Upper lobe of left lung (tissue), 6 donors: ENCODE measurements around the gene RGS14. TPM values are rescaled to one million over a fixed set of nuclear protein-coding genes. Genes with fewer than 3 reads are reported as not detected.
"Not testable (repeated sequence)": the region's sequence is repeated elsewhere in the genome, so short reads cannot be mapped to it uniquely, and the experiment has no call there.

Source experiments
- ATAC-seq, 2 donors: fragments of 200-7000 bp; cut with Tn5 transposase; one replicate each; pipeline ENCODE4 v1.9.1; 2022; ENCODE audit warnings: mild to moderate bottlenecking in 2 of 2, moderate library complexity in 2 of 2; ENCODE audit not compliant: low FRiP score in 2 of 2
- DNase-seq, 2 donors: peaks; one replicate each; pipeline ENCODE4 v3.0.0-alpha.2; 2019 to 2020
- H3K27ac ChIP-seq, 4 donors: fragments of 200-600 bp; sonication (generic); one replicate each; pipeline ENCODE4 v1.5.1; 2016 to 2019
- H3K27me3 ChIP-seq, 4 donors: fragments of 200-600 bp; sonication (generic); one replicate each; pipeline ENCODE4 v1.5.1; 2017 to 2019
- H3K36me3 ChIP-seq, 4 donors: fragments of 200-600 bp; sonication (generic); one replicate each; pipeline ENCODE4 v1.5.1; 2016 to 2019
- H3K4me1 ChIP-seq, 4 donors: fragments of 200-600 bp; sonication (generic); one replicate each; pipeline ENCODE4 v1.5.1; 2018 to 2019
- H3K4me3 ChIP-seq, 4 donors: fragments of 200-600 bp; sonication (generic); one replicate each; pipeline ENCODE4 v1.5.1; 2017 to 2019; ENCODE audit warnings: mild to moderate bottlenecking in 2 of 4, moderate library complexity in 1 of 4
- H3K9me3 ChIP-seq, 4 donors: fragments of 200-600 bp; sonication (generic); one replicate each; pipeline ENCODE4 v1.5.1; 2018 to 2019
- CTCF ChIP-seq, 6 experiments: fragments of 450-650 bp in 4 of 6; fragments of 200-600 bp in 2 of 6; sonication (generic) in 2 of 6; IDR thresholded peaks; one replicate each; pipeline ENCODE4 v1.5.1; 2016 to 2019; ENCODE audit warnings: antibody characterized with exemption in 6 of 6
- EP300 ChIP-seq, 4 donors: sonication (generic); formaldehyde crosslinking; IDR thresholded peaks; one replicate each; pipeline ENCODE4 v1.5.1; 2017; ENCODE audit warnings: antibody characterized with exemption in 4 of 4, control low read depth in 2 of 4
- POLR2A ChIP-seq, 4 donors: fragments of 450-650 bp; IDR thresholded peaks; one replicate each; pipeline ENCODE4 v1.5.1; 2016 to 2017; ENCODE audit warnings: antibody characterized with exemption in 4 of 4, mild to moderate bottlenecking in 2 of 4
- POLR2AphosphoS5 ChIP-seq, 2 donors: sonication (generic); formaldehyde crosslinking; IDR thresholded peaks; one replicate each; pipeline ENCODE4 v1.5.1; 2017; ENCODE audit warnings: antibody characterized with exemption in 2 of 2
- WGBS, 2 donors: methylation state at CpG; one replicate each; pipeline ENCODE4 v1.1.5; 2017 to 2018; 5-methylcytosine and 5-hydroxymethylcytosine counted together
- total RNA-seq, 6 donors: library from RNA; depleted of rRNA in 4 of 6; stranded (reverse); fragments of >200 nt in 4 of 6; gene quantifications; one replicate each; pipeline versions ENCODE4 v1.1.0 to v1.2.1, GENCODE V29; 2016 to 2021
- donor health status: DM: no; HTN: no; CAD: no; lungs with moderate emphysema.
- donor health status: DM: no; HTN: yes; CAD: no; lungs with severe emphysema.

Gene RGS14
- total RNA-seq, 6 donors from 2014 or later = 11.9 to 39.1 (median 26.6) TPM

GRCh38 chr5:177372910-177373309 is 15.2 kb downstream of the RGS14 start:
- 78 to 87% methylated on average over 6 of the region's 6 CpGs for WGBS, 2 donors
- ATAC-seq = no peak
- no peak overlapping the region for H3K4me3 ChIP-seq

GRCh38 chr5:177373806-177374205 is 16.1 kb downstream of the RGS14 start:
- ATAC-seq = no peak
- Histone ChIP-seq H3K4me1 (peaks cover 16 to 32% (median 21%) of the 10 kb centered on the region in 4 donors), H3K4me3 (no peak overlapping the region), H3K9me3 (no peaks in the 10 kb centered on the region), H3K27me3 (no peaks in the 10 kb centered on the region), H3K36me3 (no peaks in the 10 kb centered on the region), H3K27ac (peak overlapping the region in 1 of 4 donors; percentile 40)
- no peak for DNase-seq
- TF ChIP-seq EP300 (IDR thresholded peaks at IDR 0.05) = no peak
- no peak for TF ChIP-seq POLR2A (IDR thresholded peaks at IDR 0.05)
- no peak for TF ChIP-seq CTCF (IDR thresholded peaks at IDR 0.05)
- TF ChIP-seq POLR2AphosphoS5 (IDR thresholded peaks at IDR 0.05) = no peak
- 58 to 70% methylated on average over 6 of the region's 6 CpGs for WGBS, 2 donors

More at GRCh38 chr5:177372910-177373309, 15.2 kb downstream of the RGS14 start:
- no peaks in the 10 kb centered on the region for H3K9me3 ChIP-seq
- TF ChIP-seq POLR2A (IDR thresholded peaks at IDR 0.05) = no peak
- no peak for TF ChIP-seq POLR2AphosphoS5 (IDR thresholded peaks at IDR 0.05)
- no peak for TF ChIP-seq CTCF (IDR thresholded peaks at IDR 0.05)
- no peak for TF ChIP-seq EP300 (IDR thresholded peaks at IDR 0.05)
- no peaks in the 10 kb centered on the region for H3K27me3 ChIP-seq
- DNase-seq = no peak
- H3K27ac ChIP-seq = peak overlapping the region in 3 of 4 donors; percentile 69 to 82 (median 78)
- H3K36me3 ChIP-seq = peaks cover 0 to 9% (median 0%) of the 10 kb centered on the region in 4 donors
- H3K4me1 ChIP-seq = peaks cover 18 to 37% (median 21%) of the 10 kb centered on the region in 4 donors

DNA sequence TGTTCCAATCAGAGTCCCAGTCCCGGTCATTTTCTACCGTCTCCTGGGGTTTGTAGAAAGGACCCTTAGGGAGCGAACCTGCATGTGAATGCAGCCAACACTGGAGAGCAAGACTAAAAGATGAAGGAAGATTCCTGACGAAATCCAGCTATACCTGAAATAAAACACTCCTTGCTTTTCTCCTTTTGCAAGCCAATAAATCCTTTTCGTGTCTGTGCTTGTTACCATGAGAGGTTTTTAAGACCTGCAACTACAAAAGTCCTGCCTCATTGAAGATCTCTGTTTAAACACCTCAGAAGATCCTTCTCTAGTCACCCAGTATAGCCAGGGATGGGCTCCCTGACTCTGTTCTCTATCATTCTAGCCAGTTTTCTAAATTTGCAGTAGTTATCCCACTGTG is 16.5 kb downstream of the RGS14 start:
- 78 to 81% methylated on average over 5 of the region's 5 CpGs for WGBS, 2 donors
- Histone ChIP-seq H3K4me1 (peaks cover 16 to 32% (median 21%) of the 10 kb centered on the region in 4 donors), H3K27ac (no peak overlapping the region), H3K9me3 (no peaks in the 10 kb centered on the region), H3K4me3 (no peak overlapping the region), H3K27me3 (no peaks in the 10 kb centered on the region), H3K36me3 (no peaks in the 10 kb centered on the region)
- no peak for TF ChIP-seq CTCF (IDR thresholded peaks at IDR 0.05)
- TF ChIP-seq POLR2AphosphoS5 (IDR thresholded peaks at IDR 0.05) = no peak
- no peak for TF ChIP-seq POLR2A (IDR thresholded peaks at IDR 0.05)
- no peak for TF ChIP-seq EP300 (IDR thresholded peaks at IDR 0.05)
- ATAC-seq = no peak
- DNase-seq = no peak

- peaks cover 15 to 27% (median 17%) of the 10 kb centered on the region in 4 donors for H3K4me1 ChIP-seq
- H3K4me3 ChIP-seq, H3K36me3 ChIP-seq, H3K9me3 ChIP-seq, H3K27me3 ChIP-seq, DNase-seq, ATAC-seq, H3K27ac ChIP-seq: not testable (repeated sequence)
- WGBS, 2 donors = 74 to 77% methylated on average over 5 of the region's 5 CpGs
Observed at GRCh38 chr5:177375516-177375915, 17.8 kb downstream of the RGS14 start.

- WGBS, 2 donors = 80 to 91% methylated on average over 11 of the region's 11 CpGs
- no peak for DNase-seq
- Histone ChIP-seq H3K9me3 (no peaks in the 10 kb centered on the region), H3K36me3 (no peaks in the 10 kb centered on the region), H3K4me3 (no peak overlapping the region), H3K4me1 (peaks cover 13 to 21% (median 16%) of the 10 kb centered on the region in 4 donors), H3K27ac (no peak overlapping the region), H3K27me3 (no peaks in the 10 kb centered on the region)
- no peak for TF ChIP-seq POLR2A (IDR thresholded peaks at IDR 0.05)
- TF ChIP-seq EP300 (IDR thresholded peaks at IDR 0.05) = no peak
- no peak for TF ChIP-seq CTCF (IDR thresholded peaks at IDR 0.05)
- TF ChIP-seq POLR2AphosphoS5 (IDR thresholded peaks at IDR 0.05) = no peak
- ATAC-seq = no peak
Observed at GRCh38 chr5:177376107-177376506, 18.4 kb downstream of the RGS14 start.
